Measurements from ENCODE around the gene OR10J1. TPM values are rescaled to one million over a fixed set of nuclear protein-coding genes. Genes with fewer than 3 reads are reported as not detected.
A peak's percentile ranks its signal among the peaks of the same experiment; 100 is the strongest.
"Not testable (repeated sequence)": the region's sequence is repeated elsewhere in the genome, so short reads cannot be mapped to it uniquely, and the experiment has no call there.

Gene OR10J1, protein sequence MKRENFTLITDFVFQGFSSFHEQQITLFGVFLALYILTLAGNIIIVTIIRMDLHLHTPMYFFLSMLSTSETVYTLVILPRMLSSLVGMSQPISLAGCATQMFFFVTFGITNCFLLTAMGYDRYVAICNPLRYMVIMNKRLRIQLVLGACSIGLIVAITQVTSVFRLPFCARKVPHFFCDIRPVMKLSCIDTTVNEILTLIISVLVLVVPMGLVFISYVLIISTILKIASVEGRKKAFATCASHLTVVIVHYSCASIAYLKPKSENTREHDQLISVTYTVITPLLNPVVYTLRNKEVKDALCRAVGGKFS
- 0.05 TPM for polyA plus RNA-seq (2013, experiment 1 of 2; ENCODE audit: insufficient read length)
- polyA plus RNA-seq (2013, experiment 2 of 2; ENCODE audit: insufficient read length), result 0.04 TPM

DNA sequence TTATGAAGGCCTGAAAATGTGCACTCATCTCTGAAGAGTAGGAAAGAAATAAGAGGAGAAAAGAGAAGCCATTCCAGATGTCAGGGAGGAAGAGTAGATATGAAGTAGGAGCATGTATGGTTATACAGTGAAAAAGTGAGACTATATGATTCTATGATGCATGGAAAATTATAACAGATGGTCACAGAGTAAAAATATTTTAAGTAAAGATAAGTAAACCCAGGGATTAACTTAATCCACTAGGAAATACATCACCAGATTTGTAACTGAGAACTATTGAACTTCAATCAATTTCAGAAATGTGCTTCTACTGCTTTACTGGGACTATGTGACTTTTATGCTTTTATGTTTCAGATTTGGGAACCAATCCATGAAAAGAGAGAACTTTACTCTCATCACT is at the start of gene OR10J1:
Gene OR10J1, plus strand, starts transcription at position 301 of the 400 bp plus-strand sequence. Its CDS starts 70 bp downstream, at position 371.
- no peak for DNase-seq

GRCh38 chr1:159406821-159407220 is 32.7 kb upstream of the OR10J1 start:
- no peak for DNase-seq

GRCh38 chr1:159408862-159409400 is 30.6 kb upstream of the OR10J1 start:
- DNase-seq, result no peak

GRCh38 chr1:159421821-159422220 is 17.7 kb upstream of the OR10J1 start:
- DNase-seq, result no peak

- DNase-seq, result peak; percentile 1
These were observed 11.0 kb upstream of the OR10J1 start for GRCh38 chr1:159428536-159428935.

- peak; percentile 87 for DNase-seq
These were observed 10.3 kb upstream of the OR10J1 start for GRCh38 chr1:159429074-159429861.

- no peak for DNase-seq
These were observed 8.5 kb upstream of the OR10J1 start for GRCh38 chr1:159430985-159431384.

DNA sequence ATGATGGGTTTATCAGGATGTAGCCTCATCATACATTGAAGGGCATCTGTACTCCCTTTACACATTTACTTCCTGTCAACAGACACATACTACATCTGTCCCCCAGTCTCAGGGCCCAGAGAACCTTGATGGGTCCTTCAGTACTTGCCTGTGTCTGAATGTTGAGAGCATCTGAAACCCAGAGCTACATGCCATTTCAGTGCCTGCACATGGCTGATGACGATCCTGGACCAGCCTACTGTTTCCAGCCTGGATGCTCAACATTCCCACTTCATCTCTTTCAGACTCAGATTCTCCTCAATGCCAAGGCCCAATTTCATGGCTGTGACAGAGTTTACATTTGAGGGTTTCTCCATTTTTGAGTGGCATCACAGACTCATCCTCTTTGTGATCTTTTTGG is 7.6 kb upstream of the OR10J1 start, which contains the start of gene OR10J4:
Gene OR10J4, plus strand, starts transcription at position 301 of the 400 bp plus-strand sequence.
- DNase-seq, result no peak

GRCh38 chr1:159436469-159436868 is 3.1 kb upstream of the OR10J1 start:
- no peak for DNase-seq

- no peak for DNase-seq
These were observed 1.8 kb downstream of the OR10J1 start for GRCh38 chr1:159441360-159441759.

DNA sequence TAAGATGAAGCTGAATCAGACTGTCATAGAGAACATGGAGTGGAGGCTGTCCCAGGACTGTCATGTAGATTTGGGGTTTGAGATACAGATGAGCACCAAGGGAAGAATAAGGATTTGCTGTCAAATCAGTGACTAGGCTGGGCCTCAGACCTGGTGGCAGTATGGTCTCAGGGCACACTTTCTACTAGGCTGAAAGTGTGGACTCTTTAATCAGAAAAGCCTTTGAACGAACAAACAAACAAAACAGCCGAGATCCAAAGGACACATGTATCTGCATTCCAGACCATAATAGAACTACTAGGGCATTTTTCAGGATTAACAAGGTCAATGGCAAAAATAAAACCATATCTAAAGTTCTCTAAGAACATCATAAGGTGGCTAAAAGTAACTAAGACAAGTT is 2.9 kb downstream of the OR10J1 start:
- DNase-seq, result no peak

- DNase-seq, result no peak
These were observed 3.7 kb downstream of the OR10J1 start for GRCh38 chr1:159443066-159443750.

GRCh38 chr1:159444511-159444910 is 5.0 kb downstream of the OR10J1 start:
- no peak for DNase-seq

GRCh38 chr1:159448181-159448580 is 8.7 kb downstream of the OR10J1 start:
- DNase-seq, result no peak

GRCh38 chr1:159449605-159450004 is 10.1 kb downstream of the OR10J1 start:
- not testable (repeated sequence) for DNase-seq

DNA sequence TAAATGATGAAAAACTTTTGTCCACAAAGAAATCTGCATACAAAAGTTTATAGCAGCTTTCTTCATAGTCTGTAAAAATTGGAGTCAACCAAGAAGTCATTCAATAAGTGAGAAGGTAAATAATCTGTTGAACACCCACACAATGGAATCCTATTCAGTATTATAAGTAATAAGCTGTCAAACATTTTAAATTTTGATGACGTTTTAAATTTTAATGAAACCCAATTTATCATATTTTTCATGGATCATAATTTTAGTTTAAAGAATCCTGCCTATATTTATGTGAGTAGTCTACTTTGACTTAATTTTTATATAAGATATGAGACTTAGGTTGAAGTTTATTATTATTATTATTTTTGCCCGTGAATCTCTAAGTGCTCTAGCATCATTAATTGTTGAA is 20.0 kb downstream of the OR10J1 start:
- no peak for DNase-seq

DNA sequence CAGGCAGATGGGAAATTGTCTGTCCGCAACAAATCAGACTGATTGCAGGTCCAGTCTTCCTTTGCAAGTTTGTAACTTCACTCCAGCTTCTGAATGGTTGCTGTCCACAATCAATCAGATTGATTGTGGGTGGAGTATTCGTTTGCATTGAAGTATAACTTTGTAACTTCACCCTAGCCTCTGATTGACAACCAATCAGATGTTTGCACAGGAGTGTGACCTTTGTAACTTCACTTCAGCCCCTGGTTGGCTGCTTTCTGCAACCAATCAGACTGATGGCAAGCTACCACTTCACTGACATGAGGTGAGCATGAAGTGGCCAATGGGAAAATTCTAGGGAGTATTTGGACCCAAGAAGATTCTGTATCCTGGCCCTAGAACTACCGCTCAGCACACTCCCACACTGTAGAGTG is 25.7 kb downstream of the OR10J1 start:
- DNase-seq, result no peak

DNA sequence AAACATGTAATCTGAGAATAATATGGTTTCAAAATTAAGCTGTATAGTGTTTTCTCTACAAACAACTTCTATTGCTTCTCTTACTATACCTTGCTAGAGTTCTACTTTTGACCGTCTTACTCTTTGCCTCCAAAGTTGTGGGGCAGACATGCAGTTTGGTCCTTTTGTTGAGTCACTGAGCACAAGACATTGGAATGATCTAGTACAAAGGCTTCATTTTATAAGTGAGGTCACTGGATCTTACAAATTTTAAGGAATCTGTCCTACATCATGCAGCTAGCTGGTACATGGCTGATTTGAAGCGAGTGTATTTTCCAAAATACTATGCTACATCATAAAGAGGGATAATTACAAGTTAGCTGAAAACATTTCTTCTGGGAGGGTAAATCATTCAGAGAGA is 28.8 kb downstream of the OR10J1 start:
- no peak for DNase-seq

DNA sequence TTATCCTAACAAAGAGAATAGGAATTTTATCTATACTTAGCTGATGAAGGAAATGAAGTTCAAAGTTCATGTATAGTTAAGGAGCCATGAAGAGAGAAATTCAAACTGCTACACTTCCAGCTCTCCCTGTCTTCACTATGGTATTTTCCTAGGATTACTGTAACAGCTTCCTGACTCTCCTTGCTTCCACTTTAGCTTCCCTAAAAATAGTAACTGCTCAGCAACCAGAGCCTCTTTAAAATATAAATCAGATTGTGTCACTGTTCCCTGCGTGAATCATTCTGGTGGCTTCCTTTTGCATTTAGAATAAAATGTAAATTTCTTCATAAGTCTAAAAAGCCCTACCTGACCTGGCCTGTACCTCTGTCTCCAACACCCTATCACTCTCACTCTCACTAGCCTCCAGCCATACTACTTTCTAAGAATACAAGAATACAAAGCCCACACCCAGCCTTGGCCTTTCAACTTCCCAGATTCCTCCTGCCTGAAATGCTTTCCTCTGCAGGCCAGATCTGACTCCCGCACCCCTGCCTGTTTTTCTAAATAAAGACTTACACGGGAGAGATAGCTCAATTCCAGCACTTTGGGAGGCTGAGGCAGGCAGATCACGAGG is 30.5 kb downstream of the OR10J1 start:
- DNase-seq, result no peak

DNA sequence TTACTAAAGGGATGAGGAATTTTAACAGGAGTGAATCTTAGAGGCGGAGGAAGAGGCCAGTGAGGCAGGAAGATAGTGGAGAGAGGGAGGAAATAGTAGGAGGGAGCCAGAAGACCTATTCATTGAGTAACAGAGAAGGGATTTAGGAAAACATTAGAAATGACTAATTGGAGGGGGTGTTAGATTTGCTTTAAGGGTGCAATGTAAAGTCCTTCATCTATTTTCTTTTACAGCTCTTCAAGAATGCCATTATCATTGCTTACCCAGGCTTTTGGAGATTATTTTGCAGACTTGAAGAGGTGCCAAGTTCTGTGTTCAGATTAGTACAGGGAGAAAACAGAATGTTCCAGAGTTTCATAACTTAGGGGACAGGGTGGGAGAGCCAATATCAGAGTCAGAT is 33.8 kb downstream of the OR10J1 start:
- DNase-seq, result peak; percentile 4

DNA sequence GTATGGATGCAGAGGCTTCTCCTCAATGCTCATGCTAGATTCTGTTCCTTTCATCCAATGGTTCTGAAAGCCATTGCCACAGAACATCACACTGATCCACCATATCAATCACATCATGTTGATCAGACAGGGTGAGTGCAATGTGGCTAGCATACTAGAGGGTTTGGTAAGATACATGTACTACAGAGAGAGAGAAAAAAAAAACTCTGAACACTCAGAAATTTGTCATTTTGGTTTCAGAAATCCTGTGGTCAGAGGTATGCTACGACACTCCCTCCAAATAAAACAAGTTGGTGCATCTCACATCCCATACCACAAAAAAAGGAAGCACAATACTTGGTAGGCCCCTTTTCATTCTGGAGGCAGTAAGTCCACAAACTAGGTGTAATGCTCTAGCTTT is 35.4 kb downstream of the OR10J1 start:
- DNase-seq, result no peak

DNA sequence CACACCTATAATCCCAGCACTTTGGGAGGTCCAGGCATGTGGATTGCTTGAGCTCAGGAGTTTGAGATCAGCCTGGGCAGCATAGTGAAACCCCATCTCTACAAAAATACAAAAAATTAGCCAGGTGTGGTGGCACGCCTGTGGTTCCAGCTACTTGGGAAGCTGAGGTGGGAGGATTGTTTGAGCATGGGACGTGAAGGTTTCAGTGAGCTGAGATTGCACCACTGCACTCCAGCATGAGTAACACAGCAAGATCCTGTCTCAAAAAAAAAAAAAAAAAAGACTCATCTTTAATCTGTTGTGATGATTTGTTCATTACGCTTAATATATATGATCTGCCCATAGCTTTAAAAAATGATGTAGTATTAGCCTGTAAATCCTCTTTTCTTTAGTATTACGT is 44.0 kb downstream of the OR10J1 start:
- no peak for DNase-seq

Measured in fibroblast of skin of abdomen (primary cell).